B cell (primary cell): ENCODE results near the gene TMC8. TPM values are rescaled to one million over a fixed set of nuclear protein-coding genes. Genes with fewer than 3 reads are reported as not detected.
A peak's percentile ranks its signal among the peaks of the same experiment; 100 is the strongest.

ENCODE experiments used
- ATAC-seq: fragments of 200-7000 bp; cut with Tn5 transposase; one replicate; pipeline ENCODE4 v1.10.0; 2021; ENCODE audit warnings: low read depth, mild to moderate bottlenecking, moderate number of reproducible peaks, moderate library complexity
- CTCF ChIA-PET: fragments of 350-600 bp; sonication (Branson Sonifier 250); formaldehyde crosslinking; loops from one replicate; lab custom pipeline; 2021; ENCODE audit warnings: antibody characterized with exemption, inconsistent platforms; lab: Charles Lee
- POLR2A ChIA-PET: fragments of 350-600 bp; sonication (Branson Sonifier 250); formaldehyde crosslinking; loops from one replicate; lab custom pipeline; 2021; ENCODE audit warnings: antibody characterized with exemption; lab: Charles Lee
- DNase-seq: peaks from one replicate; pipeline ENCODE4 v3.0.0; 2013
- H2AFZ ChIP-seq: 2 replicates; pipeline ENCODE4 v1.6.1; 2012; ENCODE audit warnings: mild to moderate bottlenecking, low read depth, low read length; ENCODE audit not compliant: insufficient read depth, poor library complexity, severe bottlenecking
- H3K27ac ChIP-seq, 2 donors: 1 replicate in 1 of 2; 2 replicates in 1 of 2; pipeline ENCODE4 v1.5.1; 2012 to 2013; ENCODE audit warnings: low read length in 2 of 2, mild to moderate bottlenecking in 2 of 2, moderate library complexity in 1 of 2
- H3K27me3 ChIP-seq, 4 experiments: fragments of 200-600 bp in 1 of 4; sonication (generic) in 1 of 4; replicated peaks in 1 of 4; 1 replicate in 2 of 4; 2 replicates in 2 of 4; pipeline versions ENCODE4 v1.6.1 to v1.7.0; 2013 to 2016; ENCODE audit warnings: low read length in 3 of 4, mild to moderate bottlenecking in 2 of 4, mixed read lengths in 1 of 4, moderate library complexity in 1 of 4; ENCODE audit not compliant: insufficient read depth in 4 of 4, control insufficient read depth in 3 of 4; ENCODE audit errors: control extremely low read depth in 1 of 4
- H3K36me3 ChIP-seq, 2 experiments: replicated peaks in 1 of 2; 1 replicate in 1 of 2; 2 replicates in 1 of 2; pipeline versions ENCODE4 v1.6.1 to v1.7.1; 2013; ENCODE audit warnings: low read length in 1 of 2; ENCODE audit not compliant: insufficient read depth in 2 of 2, control insufficient read depth in 1 of 2; ENCODE audit errors: control extremely low read depth in 1 of 2, extremely low read depth in 1 of 2
- H3K4me1 ChIP-seq, 2 donors: fragments of 200-600 bp in 1 of 2; sonication (generic) in 1 of 2; 1 replicate in 1 of 2; 2 replicates in 1 of 2; pipeline versions ENCODE4 v1.5.1 to v1.6.1; 2013 to 2017; ENCODE audit warnings: low read length in 2 of 2; ENCODE audit not compliant: control insufficient read depth in 2 of 2, insufficient read depth in 2 of 2
- H3K4me2 ChIP-seq: replicated peaks from 2 replicates; pipeline ENCODE3; 2012; ENCODE audit warnings: mild to moderate bottlenecking, low read depth, low read length; ENCODE audit not compliant: poor library complexity, severe bottlenecking
- H3K4me3 ChIP-seq, 5 experiments: fragments of 200-600 bp in 1 of 5; sonication (generic) in 1 of 5; 1 replicate in 3 of 5; 2 replicates in 2 of 5; pipeline versions ENCODE4 v1.5.1 to v1.7.0; 2011 to 2016; ENCODE audit warnings: low read length in 4 of 5, mild to moderate bottlenecking in 4 of 5, low read depth in 2 of 5, control low read depth in 1 of 5, moderate library complexity in 1 of 5; ENCODE audit not compliant: insufficient read depth in 1 of 5; ENCODE audit errors: control extremely low read depth in 1 of 5, extremely low read depth in 1 of 5
- H3K79me2 ChIP-seq: fragments of 200-600 bp; sonication (generic); one replicate; pipeline ENCODE4 v1.6.0; 2016; ENCODE audit warnings: low read length; ENCODE audit not compliant: control insufficient read depth, insufficient read depth
- H3K9ac ChIP-seq: fragments of 200-600 bp; sonication (generic); 2 replicates; pipeline ENCODE4 v1.6.1; 2017; ENCODE audit warnings: mild to moderate bottlenecking, low read length, moderate library complexity
- H3K9me3 ChIP-seq, 3 donors: one replicate each; pipeline versions ENCODE4 v1.6.1 to v1.7.1; 2013; ENCODE audit warnings: low read length in 2 of 3; ENCODE audit not compliant: control insufficient read depth in 2 of 3, insufficient read depth in 1 of 3; ENCODE audit errors: control extremely low read depth in 1 of 3
- H4K20me1 ChIP-seq: 2 replicates; pipeline ENCODE4 v1.6.0; 2012; ENCODE audit warnings: mild to moderate bottlenecking, low read length; ENCODE audit not compliant: insufficient read depth, control insufficient read depth, poor library complexity, severe bottlenecking
- H3K27ac Mint-ChIP-seq: one replicate; pipeline ENCODE4 v1.8.0; 2021; ENCODE audit warnings: mixed read lengths
- H3K27me3 Mint-ChIP-seq: one replicate; pipeline ENCODE4 v1.8.0; 2021; ENCODE audit warnings: mixed read lengths
- H3K4me1 Mint-ChIP-seq: one replicate; pipeline ENCODE4 v1.8.0; 2021; ENCODE audit warnings: mixed read lengths
- H3K4me3 Mint-ChIP-seq: one replicate; pipeline ENCODE4 v1.8.0; 2021; ENCODE audit warnings: mixed read lengths
- H3K9me3 Mint-ChIP-seq: one replicate; pipeline ENCODE4 v1.8.0; 2022; ENCODE audit warnings: mixed read lengths; ENCODE audit not compliant: insufficient read depth
- EZH2 ChIP-seq: IDR thresholded peaks from 2 replicates; pipeline ENCODE4 v1.6.1; 2012; ENCODE audit warnings: borderline replicate concordance, low read depth, mild to moderate bottlenecking, moderate library complexity, low read length; ENCODE audit not compliant: insufficient read depth, poor library complexity, severe bottlenecking
- WGBS: methylation state at CpG from one replicate; pipeline ENCODE4 v1.1.5; 2013; ENCODE audit warnings: missing lambda C conversion rate; ENCODE audit not compliant: insufficient coverage; 5-methylcytosine and 5-hydroxymethylcytosine counted together
- intact Hi-C: fragments of 100-400 bp; cut with micrococcal nuclease; formaldehyde crosslinking; loops from one replicate; pipeline ENCODE4 v1.10.0; 2022
- polyA plus RNA-seq: library from polyadenylated mRNA; depleted of rRNA; stranded (reverse); fragments of >200 nt; gene quantifications from 2 replicates; pipeline ENCODE4 v1.2.3, GENCODE V29; 2012
- total RNA-seq, 2 donors: library from RNA; stranded (reverse); fragments of 120-200 nt in 1 of 2; gene quantifications; 1 replicate in 1 of 2; 2 replicates in 1 of 2; pipeline versions ENCODE4 v1.2.3 to v1.2.4, GENCODE V29; 2013 to 2022
- TF ChIP-seq, protein P1 (sequence below): fragments of 200-600 bp; IDR thresholded peaks from one replicate; pipeline ENCODE4 v1.8.0; 2022; ENCODE audit warnings: antibody characterized with exemption, mild to moderate bottlenecking

Gene TMC8
- total and polyA plus RNA-seq, 2 donors (not counting 1 experiment from before 2014, with no cell fraction given), result 235 to 352 TPM

DNA sequence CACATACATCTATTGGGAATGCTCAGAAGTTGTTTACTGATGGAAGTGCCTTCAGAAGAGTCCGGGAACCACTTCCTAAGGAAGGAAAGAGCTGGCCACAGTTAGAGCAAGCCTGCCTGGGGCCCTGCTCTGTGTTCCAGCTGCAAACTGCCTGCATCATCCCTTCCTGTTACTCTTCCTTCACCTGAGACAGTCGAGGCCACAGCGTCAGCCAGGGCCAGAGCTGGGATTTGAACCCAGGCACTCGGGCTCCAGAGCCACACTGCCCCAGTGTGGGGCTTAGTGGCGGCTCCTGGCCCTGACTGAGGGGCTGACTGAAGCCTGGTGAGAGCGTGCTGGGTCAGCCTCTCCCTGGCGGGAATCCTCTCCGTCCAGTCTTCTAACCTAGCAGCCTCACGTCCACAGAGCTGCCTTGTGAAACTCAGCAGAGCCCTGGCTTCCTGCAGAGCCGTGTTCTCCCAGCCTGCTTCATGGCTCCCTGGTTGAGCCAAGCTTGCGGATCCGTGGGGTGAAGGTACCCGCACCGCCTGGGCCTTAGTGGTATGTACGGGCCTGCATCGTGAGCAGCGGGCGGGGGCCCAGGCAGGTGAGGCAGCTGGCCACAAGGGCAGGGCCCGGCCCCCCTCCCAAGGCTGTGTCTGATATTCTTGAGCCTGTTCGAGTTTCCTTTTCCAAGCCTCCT is 11.0 kb downstream of the TMC8 start:
- Histone ChIP-seq H4K20me1 (peaks cover 23% of the 10 kb centered on the region), H3K4me1 (peaks cover 82 to 95% of the 10 kb centered on the region in 2 donors), H3K27ac (peak overlapping the region; percentile 44 to 57), H3K79me2 (peaks cover 18% of the 10 kb centered on the region), H3K4me2 (peak overlapping the region; percentile 27), H3K27me3 (no peaks in the 10 kb centered on the region), H3K9ac (no peak overlapping the region), H3K4me3 (no peak overlapping the region), H3K36me3 (peaks cover 0 to 41% of the 10 kb centered on the region in 2 experiments), H3K9me3 (peaks cover 0 to 10% (median 0%) of the 10 kb centered on the region in 3 donors), H2AFZ (no peak overlapping the region)
- ChIA-PET POLR2A (interaction anchor here (0.7 to 22.6 kb wide), 7 partner anchors 8 to 34 kb away, joined by 4 to 432 read pairs (median 7); partner anchors contain the start of genes SYNGR2, TMC6 and TMC8), CTCF (interaction anchor here (0.8 to 14.1 kb wide), 4 partner anchors 9 to 110 kb away, joined by 3 to 357 read pairs (median 6); partner anchors contain the start of genes SYNGR2 and TK1)
- Mint-ChIP-seq H3K27me3 (no peaks in the 10 kb centered on the region), H3K9me3 (no peaks in the 10 kb centered on the region), H3K4me1 (peaks cover 83% of the 10 kb centered on the region), H3K4me3 (peak overlapping the region; percentile 39), H3K27ac (peak overlapping the region; percentile 82)
- no peak for ATAC-seq
- no peak for TF ChIP-seq EZH2
- TF ChIP-seq, protein P1, sequence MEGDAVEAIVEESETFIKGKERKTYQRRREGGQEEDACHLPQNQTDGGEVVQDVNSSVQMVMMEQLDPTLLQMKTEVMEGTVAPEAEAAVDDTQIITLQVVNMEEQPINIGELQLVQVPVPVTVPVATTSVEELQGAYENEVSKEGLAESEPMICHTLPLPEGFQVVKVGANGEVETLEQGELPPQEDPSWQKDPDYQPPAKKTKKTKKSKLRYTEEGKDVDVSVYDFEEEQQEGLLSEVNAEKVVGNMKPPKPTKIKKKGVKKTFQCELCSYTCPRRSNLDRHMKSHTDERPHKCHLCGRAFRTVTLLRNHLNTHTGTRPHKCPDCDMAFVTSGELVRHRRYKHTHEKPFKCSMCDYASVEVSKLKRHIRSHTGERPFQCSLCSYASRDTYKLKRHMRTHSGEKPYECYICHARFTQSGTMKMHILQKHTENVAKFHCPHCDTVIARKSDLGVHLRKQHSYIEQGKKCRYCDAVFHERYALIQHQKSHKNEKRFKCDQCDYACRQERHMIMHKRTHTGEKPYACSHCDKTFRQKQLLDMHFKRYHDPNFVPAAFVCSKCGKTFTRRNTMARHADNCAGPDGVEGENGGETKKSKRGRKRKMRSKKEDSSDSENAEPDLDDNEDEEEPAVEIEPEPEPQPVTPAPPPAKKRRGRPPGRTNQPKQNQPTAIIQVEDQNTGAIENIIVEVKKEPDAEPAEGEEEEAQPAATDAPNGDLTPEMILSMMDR, result no peak
- no peak for DNase-seq
- 89% methylated on average over 20 of the region's 20 CpGs for WGBS
- intact Hi-C loops, result loop anchor here (2.0 kb wide), 1 partner anchor 15 kb away; no protein-coding TSS in a partner anchor
